Type B pancreatic cell (in vitro differentiated cells): ENCODE results near the gene ANGEL2. TPM values are rescaled to one million over a fixed set of nuclear protein-coding genes. Genes with fewer than 3 reads are reported as not detected.
"Not testable (repeated sequence)": the region's sequence is repeated elsewhere in the genome, so short reads cannot be mapped to it uniquely, and the experiment has no call there.

ENCODE experiments used
- DNase-seq: peaks from one replicate; pipeline ENCODE4 v3.0.0; 2021; ENCODE audit warnings: mixed read lengths; ENCODE audit not compliant: unreplicated experiment; ENCODE audit errors: extremely low spot score
- H3K27ac Mint-ChIP-seq: 2 replicates; pipeline ENCODE4 v1.8.0; 2021; ENCODE audit warnings: mild to moderate bottlenecking, mixed read lengths
- H3K27me3 Mint-ChIP-seq: 2 replicates; pipeline ENCODE4 v1.8.0; 2021; ENCODE audit warnings: mixed read lengths
- H3K36me3 Mint-ChIP-seq: 2 replicates; pipeline ENCODE4 v1.8.0; 2021; ENCODE audit warnings: mixed read lengths
- H3K4me1 Mint-ChIP-seq: one replicate; pipeline ENCODE4 v1.8.0; 2021; ENCODE audit warnings: mixed read lengths; ENCODE audit not compliant: unreplicated experiment
- H3K4me3 Mint-ChIP-seq: 2 replicates; pipeline ENCODE4 v1.8.0; 2021; ENCODE audit warnings: mild to moderate bottlenecking, mixed read lengths
- H3K9me3 Mint-ChIP-seq: 2 replicates; pipeline ENCODE4 v1.8.0; 2021; ENCODE audit warnings: mixed read lengths
- CTCF ChIP-seq: fragments of 200-600 bp; sonication (generic); conservative IDR thresholded peaks from 2 replicates; pipeline ENCODE4 v1.5.0; 2021; ENCODE audit warnings: antibody characterized with exemption, mild to moderate bottlenecking
- total RNA-seq: library from RNA; stranded (reverse); gene quantifications from 2 replicates; pipeline ENCODE4 v1.2.1, GENCODE V29; 2021; ENCODE audit warnings: low replicate concordance

ANGEL2 gene
- total RNA-seq, 1 donor from 2014 or later: 36.0 TPM

DNA sequence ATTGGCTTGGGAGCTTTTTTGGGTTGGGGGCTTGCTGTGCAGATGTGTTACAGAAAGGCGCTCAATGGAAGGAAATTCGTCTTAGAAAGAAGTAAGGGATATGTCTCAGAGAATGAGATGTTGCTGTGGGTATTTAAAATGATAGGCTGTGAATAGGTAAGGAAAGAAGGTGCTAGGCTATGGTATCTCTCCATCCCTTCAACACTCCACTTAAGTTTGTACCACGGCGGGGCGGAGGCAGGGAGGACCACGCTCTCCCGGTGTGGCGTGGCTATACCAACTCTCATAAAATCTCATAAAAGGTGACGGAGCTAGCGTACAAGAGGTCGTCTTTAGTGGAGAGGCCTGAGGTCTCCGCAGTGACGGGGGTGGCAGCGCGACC lies 35.1 kb upstream of the ANGEL2 start:
- no peak for TF ChIP-seq CTCF
- H3K36me3 Mint-ChIP-seq: peaks cover 11% of the 10 kb centered on the region
- peak overlapping the region; percentile 77 for H3K27ac Mint-ChIP-seq
- peaks cover 3% of the 10 kb centered on the region for H3K27me3 Mint-ChIP-seq
- DNase-seq: no peak
- peak overlapping the region; percentile 97 for H3K4me3 Mint-ChIP-seq
- peaks cover 5% of the 10 kb centered on the region for H3K9me3 Mint-ChIP-seq
- H3K4me1 Mint-ChIP-seq: peaks cover 22% of the 10 kb centered on the region

GRCh38 chr1:213049232-213049631 lies 33.6 kb upstream of the ANGEL2 start:
- Mint-ChIP-seq H3K36me3 (peaks cover 11% of the 10 kb centered on the region), H3K27ac (no peak overlapping the region), H3K4me1 (peaks cover 22% of the 10 kb centered on the region), H3K4me3 (peak overlapping the region; percentile 13), H3K9me3 (peaks cover 5% of the 10 kb centered on the region), H3K27me3 (peaks cover 3% of the 10 kb centered on the region)
- no peak for DNase-seq
- TF ChIP-seq CTCF: no peak

DNA sequence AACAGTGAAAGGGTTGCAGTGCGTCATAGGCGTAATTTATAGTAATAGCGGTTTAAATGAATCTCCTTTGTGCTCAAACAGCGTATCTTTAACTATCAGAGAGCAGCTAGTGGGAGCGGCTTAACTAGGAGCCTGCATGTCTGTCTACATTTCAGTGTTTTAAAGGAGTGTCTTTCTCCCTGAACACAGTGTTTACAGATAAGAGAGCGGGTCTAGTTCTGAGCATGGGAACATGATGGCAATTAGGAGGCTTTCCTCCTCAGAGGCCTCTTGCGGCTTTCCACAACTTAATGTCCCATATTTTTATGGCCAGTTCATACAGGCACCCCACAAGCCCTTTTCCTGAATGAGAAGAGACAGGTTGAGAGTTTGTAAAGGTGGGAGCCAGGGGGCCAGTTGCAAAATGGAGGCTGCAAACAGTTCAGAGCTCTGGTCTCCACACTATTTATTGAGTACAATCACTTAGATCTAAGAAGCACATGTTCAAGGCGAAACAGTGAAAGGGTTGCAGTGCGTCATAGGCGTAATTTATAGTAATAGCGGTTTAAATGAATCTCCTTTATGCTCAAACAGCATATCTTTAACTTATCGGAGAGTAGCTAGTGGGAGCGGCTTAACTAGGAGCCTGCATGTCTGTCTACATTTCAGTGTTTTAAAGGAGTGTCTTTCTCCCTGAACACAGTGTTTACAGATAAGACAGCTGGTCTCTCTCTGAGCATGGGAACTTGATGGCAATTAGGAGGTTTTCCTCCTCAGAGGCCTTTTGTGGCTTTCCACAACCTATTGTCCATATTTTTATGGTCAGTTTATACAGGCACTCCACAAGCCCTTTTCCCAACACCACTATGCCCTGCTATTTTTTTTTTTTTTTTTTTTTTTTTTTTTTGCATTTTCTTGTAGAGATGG lies 29.9 kb upstream of the ANGEL2 start:
- H3K27ac Mint-ChIP-seq, H3K27me3 Mint-ChIP-seq, H3K4me3 Mint-ChIP-seq, H3K4me1 Mint-ChIP-seq, DNase-seq, H3K9me3 Mint-ChIP-seq, H3K36me3 Mint-ChIP-seq: not testable (repeated sequence)

DNA sequence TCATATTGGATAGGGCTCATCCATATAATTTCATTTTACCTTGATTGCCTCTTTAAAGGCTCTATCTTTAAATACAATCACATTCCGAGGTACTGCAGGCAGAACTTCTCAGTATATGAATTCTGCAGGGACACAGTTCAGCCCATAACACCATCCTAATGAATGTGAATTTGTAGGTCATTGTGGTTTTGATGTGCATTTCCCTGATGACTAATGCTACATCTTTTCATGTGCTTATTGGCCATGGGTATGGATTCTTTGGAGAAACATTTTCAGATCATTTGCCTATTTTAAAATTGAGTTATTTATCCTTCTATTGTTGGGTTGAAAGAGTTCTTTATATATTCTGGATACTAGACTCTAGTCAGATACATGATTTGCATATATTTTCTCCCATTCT lies 25.8 kb upstream of the ANGEL2 start:
- no peak for TF ChIP-seq CTCF
- H3K4me3 Mint-ChIP-seq: no peak overlapping the region
- no peaks in the 10 kb centered on the region for H3K4me1 Mint-ChIP-seq
- H3K27me3 Mint-ChIP-seq: peaks cover 5% of the 10 kb centered on the region
- no peaks in the 10 kb centered on the region for H3K36me3 Mint-ChIP-seq
- no peak for DNase-seq
- no peak overlapping the region for H3K27ac Mint-ChIP-seq
- H3K9me3 Mint-ChIP-seq: no peaks in the 10 kb centered on the region

DNA sequence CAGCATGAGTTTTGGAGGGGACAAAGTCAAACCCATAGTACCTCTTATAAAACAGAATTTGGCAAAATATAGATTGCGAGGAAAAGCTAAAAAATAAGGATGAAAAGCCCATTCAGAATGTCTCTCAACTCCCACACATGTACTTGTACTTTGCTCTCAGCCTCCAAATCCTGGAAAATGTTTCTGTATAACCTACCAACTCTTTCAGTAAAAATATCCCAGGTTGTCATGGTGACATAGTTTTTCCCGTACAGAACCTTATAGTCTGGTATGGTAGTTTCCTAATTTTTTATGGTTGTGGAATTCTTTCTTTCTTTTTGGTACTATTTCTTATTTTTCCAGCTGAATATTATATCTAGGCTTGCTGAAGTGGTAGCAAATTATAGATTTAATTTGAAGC lies 19.9 kb upstream of the ANGEL2 start:
- Mint-ChIP-seq H3K27ac (no peak overlapping the region), H3K27me3 (peaks cover 12% of the 10 kb centered on the region), H3K9me3 (no peaks in the 10 kb centered on the region), H3K4me3 (no peak overlapping the region), H3K4me1 (no peaks in the 10 kb centered on the region), H3K36me3 (no peaks in the 10 kb centered on the region)
- no peak for DNase-seq
- no peak for TF ChIP-seq CTCF

DNA sequence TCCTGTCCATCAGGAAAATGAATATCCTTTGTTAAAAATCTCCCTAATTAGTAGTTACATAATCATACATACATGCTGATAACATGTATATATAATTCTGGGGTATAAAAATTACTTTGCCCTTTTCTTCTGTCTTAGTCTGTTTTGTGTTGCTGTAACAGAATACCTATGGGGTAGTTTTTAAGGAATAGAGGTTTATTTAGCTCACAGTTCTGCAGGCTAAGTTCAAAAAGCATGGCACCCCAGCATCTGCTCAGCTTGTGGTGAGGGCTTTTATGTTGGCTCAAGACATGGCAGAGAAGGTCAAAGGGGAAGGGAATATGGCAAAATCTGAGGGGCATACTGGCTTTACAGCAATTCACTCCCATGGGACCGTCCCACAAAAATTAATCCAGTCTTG lies 19.0 kb upstream of the ANGEL2 start:
- TF ChIP-seq CTCF: no peak
- peaks cover 12% of the 10 kb centered on the region for H3K27me3 Mint-ChIP-seq
- no peak overlapping the region for H3K27ac Mint-ChIP-seq
- no peaks in the 10 kb centered on the region for H3K4me1 Mint-ChIP-seq
- no peaks in the 10 kb centered on the region for H3K9me3 Mint-ChIP-seq
- no peaks in the 10 kb centered on the region for H3K36me3 Mint-ChIP-seq
- H3K4me3 Mint-ChIP-seq: no peak overlapping the region
- DNase-seq: no peak
